Cardiac fibroblast (primary cell): ENCODE data around the gene ZNF816.
"Not testable (repeated sequence)": the region's sequence is repeated elsewhere in the genome, so short reads cannot be mapped to it uniquely, and the experiment has no call there.

Source experiments
- DNase-seq, 2 donors: peaks; one replicate each; pipeline versions ENCODE4 v3.0.0 to v3.0.0-alpha.2; 2010; ENCODE audit warnings: low read depth in 2 of 2
- H3K4me3 ChIP-seq, 2 donors: replicated peaks in 1 of 2; 1 replicate in 1 of 2; 2 replicates in 1 of 2; pipeline ENCODE4 v1.5.1; 2011; ENCODE audit warnings: low read depth in 2 of 2, low read length in 2 of 2, mild to moderate bottlenecking in 2 of 2, moderate library complexity in 1 of 2
- TF ChIP-seq, protein P1 (sequence below): IDR thresholded peaks from one replicate; pipeline ENCODE4 v1.5.1; 2011; ENCODE audit warnings: low read depth, mild to moderate bottlenecking, low read length, inconsistent platforms

The ZNF816 gene

DNA sequence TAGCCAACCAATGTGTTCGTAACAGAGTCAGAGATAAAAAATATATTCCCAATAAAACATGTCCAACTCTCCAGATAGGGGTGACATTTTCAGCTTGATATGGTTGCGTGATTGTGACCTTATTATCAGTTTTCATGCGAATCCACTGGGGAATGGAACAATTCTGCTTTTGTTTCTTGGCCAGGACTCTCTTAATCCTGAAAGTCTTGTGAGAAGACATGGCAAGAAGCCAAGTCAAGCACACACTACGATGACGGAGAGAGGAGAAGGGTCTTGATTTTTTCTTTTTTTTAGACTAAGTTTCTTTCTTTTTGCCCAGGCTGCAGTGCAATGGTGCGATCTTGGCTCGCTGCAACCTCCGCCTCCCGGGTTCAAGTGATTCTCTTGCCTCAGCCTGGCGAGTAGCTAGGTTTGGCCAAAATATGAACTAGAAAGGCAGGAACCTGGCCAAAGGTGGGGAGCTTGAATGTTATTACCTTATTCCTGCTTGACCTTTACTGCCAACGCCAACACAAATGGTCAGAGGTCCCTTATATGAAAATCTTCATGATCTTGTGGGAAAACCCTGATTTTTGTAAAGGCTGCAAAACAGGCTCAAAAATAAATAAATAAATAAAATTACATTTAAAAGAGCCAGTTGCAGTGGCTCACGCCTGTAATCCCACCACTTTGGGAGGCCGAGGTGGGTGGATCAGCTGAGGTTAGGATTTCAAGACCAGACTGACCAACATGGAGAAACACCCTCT is 14.5 kb downstream of the ZNF816 start:
- TF ChIP-seq, protein P1, sequence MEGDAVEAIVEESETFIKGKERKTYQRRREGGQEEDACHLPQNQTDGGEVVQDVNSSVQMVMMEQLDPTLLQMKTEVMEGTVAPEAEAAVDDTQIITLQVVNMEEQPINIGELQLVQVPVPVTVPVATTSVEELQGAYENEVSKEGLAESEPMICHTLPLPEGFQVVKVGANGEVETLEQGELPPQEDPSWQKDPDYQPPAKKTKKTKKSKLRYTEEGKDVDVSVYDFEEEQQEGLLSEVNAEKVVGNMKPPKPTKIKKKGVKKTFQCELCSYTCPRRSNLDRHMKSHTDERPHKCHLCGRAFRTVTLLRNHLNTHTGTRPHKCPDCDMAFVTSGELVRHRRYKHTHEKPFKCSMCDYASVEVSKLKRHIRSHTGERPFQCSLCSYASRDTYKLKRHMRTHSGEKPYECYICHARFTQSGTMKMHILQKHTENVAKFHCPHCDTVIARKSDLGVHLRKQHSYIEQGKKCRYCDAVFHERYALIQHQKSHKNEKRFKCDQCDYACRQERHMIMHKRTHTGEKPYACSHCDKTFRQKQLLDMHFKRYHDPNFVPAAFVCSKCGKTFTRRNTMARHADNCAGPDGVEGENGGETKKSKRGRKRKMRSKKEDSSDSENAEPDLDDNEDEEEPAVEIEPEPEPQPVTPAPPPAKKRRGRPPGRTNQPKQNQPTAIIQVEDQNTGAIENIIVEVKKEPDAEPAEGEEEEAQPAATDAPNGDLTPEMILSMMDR, result no peak
- no peak for DNase-seq
- H3K4me3 ChIP-seq, result no peak overlapping the region

DNA sequence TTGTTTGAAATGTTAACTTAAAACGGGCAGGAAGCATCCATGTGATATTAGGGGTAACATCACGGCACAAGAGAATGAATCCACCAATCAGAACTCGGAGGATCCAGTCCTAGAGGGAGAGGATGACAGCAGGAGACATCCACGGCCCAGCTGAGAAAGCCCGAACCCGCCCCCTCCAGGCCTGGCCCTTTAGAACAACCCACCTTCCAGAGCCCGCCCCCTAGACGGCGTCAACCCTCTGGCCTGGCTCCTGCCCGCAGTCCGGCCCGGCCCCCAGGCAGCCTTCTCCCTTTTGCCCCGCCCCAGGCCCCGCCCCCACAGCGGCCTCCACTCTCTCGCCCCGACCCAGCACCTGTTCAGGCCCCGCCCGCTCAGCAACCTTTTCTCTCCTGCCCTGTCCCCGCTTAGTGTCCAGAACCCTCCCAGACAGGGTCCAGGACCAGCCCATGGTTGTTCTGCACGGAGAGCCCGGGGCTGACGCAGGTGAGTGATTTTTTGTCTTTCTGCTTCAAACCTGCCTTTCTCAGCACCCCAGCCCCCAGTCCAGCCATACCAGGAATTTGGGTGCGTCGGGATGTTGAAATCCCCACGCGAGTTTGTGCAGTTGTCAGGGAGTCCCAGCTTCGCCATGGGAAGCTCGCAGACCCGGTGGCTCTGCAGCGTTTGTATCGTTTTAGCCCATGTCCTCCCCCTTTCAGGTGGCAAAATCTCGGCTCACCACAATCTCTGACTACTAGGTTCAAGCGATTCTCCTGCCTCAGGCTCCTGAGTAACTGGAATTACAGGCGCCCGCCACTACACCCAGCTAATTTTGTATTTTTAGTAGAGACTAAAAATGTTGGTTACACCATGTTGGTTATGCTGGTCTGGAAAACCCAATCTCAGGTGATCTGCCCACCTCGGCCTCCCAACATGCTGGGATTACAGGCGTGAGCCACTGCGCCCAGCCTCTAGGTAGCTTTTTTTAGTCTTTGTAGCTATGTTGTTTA is 16.1 kb downstream of the ZNF816 start:
- H3K4me3 ChIP-seq, result no peak overlapping the region
- TF ChIP-seq, protein P1, result no peak

DNA sequence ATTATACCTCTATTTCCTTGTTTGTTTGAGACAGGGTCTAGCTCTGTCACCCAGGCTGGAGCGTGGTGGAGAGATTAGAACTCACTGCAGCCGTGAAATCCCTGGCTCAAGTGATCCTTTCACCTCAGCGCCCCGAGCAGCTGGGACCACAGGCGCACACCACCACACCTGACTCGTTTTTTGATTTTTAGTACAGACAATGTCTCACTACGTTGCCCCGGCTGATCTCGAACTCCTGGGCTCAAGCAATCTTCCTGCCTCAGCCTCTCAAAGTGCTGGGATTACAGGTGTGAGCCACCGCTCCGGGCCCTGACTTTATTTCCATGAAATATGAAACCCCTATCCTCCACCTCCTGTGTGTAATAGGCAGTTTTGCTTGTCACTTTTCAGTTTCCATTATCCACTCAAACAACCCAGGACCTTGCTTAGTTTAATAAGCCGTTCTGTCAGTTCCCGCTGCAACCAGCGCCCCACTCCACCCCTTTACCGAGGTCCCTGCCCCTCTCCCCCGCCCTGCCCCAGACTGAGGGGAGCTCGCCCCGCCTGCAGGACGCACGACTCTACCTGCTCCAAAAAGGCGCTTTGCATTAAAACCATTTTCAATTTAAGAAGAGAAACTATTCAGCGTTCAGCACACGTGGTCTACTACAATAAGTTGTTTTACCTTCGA is 16.9 kb downstream of the ZNF816 start:
- TF ChIP-seq, protein P1, result no peak
- H3K4me3 ChIP-seq, result no peak overlapping the region
- DNase-seq, result no peak

More for the DNA sequence above, 16.1 kb downstream of the ZNF816 start:
- peak in 1 of 2 donors; percentile 14 for DNase-seq

DNA sequence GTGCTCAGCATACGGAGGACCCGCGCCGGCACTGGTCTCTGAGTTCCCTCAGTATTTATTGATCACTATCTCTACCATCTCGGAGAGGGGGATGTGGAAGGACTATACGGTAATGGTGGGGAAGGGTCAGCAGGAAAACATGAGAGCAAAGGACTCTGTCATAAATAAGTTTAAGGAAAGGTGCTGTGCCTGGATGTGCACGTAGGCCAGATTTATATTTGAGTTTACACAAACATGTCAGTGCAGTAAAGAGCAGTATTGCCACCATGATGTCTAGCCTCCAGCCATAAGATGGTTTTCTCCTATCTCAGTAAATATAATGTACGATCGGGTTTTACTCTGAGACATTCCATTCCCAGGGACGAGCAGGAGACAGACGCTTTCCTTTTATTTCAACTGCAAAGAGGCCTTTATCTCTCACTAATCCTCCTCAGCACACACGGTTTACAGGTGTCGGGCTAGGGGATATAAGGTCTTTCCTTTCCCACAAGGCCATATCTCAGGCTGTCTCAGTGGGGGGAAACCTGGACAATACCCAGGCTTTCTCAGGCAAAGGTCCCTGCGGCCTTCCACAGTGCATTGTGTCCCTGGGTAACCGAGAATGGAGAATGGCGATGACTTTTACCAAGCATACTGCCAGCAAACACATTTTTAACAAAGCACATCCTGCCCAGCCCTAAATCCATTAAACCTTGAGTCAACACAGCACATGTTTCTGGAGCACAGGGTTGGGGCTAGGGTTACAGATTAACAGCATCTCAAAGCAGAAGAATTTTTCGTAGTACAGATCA is 17.8 kb downstream of the ZNF816 start:
- not testable (repeated sequence) for H3K4me3 ChIP-seq, DNase-seq

DNA sequence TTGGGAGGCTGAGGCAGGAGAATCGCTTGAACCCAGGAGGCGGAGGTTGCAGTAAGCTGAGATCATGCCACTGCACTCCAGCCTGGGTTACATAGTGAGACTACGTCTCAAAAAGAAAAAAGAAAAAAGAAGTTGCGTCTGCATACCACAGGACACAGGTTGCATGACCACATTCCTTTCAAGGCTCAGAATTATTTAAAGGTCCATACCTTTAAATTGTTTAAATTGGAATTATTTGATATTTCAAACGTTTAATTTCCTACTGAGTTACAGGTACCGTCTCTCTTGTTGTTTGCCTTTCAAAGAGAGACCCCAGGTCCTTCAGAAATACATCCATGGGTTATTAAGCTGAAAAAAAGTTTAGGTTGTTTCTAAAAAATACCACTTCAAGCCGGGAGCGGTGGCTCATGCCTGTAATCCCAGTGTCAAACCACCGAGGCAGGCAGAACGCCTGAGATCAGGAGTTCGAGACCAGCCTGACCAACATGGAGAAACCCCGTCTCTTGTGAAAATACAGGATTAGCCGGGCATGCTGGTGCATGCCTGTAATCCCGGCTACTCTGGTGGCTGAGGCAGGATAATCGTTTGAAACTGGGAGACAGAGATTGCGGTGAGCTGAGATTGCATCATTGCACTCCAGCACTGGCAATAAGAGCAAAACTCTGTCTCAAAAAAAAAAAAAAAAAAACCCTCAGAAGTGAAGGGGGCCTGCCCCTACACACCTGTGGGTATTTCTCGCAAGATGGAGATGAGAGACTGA is 18.6 kb downstream of the ZNF816 start:
- no peak overlapping the region for H3K4me3 ChIP-seq
- no peak for DNase-seq
- TF ChIP-seq, protein P1, result no peak

DNA sequence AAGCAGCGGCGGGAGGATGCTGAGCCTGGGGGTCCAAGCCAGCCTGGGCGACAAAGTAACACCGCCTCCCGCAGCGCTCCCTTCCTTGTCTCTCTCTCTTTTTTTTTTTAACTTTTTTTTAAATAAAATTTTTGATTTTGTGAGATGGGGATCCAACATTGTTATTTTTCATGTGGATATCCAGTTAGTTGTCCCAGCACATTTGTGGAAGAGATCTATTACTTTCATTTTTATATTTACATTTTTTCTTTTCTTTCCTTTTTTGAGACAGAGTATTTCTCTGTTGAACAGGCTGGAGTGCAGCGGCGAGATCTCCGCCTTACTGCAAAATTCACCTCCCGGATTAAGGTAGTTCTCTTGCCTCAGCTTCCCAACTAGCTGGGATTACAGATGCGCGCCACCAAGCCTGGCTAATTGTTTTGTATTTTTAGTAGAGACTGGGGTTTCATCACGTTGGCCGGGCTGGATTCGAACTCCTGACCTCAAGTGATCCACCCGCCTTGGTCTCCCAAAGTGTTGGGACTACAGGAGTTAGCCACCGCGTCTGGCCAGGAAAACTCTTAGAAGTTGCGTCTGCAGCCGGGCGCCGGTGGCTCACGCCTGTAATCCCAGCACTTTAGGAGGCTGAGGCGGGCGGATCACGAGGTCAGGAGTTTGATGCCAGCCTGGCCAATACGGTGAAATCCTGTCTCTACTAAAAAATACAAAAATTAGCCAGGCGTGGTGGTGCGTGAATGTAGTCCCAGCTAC is 19.4 kb downstream of the ZNF816 start:
- H3K4me3 ChIP-seq, result peak overlapping the region; percentile 77 to 80
- DNase-seq, result no peak
- TF ChIP-seq, protein P1, result no peak
